Astrocyte of the cerebellum (primary cell): ENCODE data around the gene CEP68.

Source experiments
- DNase-seq: peaks from one replicate; pipeline ENCODE4 v3.0.0-alpha.2; 2011; ENCODE audit warnings: low read depth
- H3K4me3 ChIP-seq: 2 replicates; pipeline ENCODE4 v1.5.1; 2011; ENCODE audit warnings: mild to moderate bottlenecking, low read depth, low read length, moderate library complexity
- CTCF ChIP-seq: IDR thresholded peaks from 2 replicates; pipeline ENCODE4 v1.5.1; 2012; ENCODE audit warnings: low read length, low read depth, moderate library complexity, mild to moderate bottlenecking; ENCODE audit errors: missing control alignments
- in situ Hi-C: cut with HindIII; loops from 2 replicates; pipeline ENCODE4 v1.10.0; 2017; ENCODE audit warnings: low sequenced_read_pairs

Gene CEP68

GRCh38 chr2:65072181-65072970, 16.2 kb downstream of the CEP68 start:
- in situ Hi-C loops, result loop anchor here (5.0 kb wide), 1 partner anchor 55 kb away; no protein-coding TSS in a partner anchor
- H3K4me3 ChIP-seq, result no peak overlapping the region
- no peak for TF ChIP-seq CTCF
- DNase-seq, result no peak

DNA sequence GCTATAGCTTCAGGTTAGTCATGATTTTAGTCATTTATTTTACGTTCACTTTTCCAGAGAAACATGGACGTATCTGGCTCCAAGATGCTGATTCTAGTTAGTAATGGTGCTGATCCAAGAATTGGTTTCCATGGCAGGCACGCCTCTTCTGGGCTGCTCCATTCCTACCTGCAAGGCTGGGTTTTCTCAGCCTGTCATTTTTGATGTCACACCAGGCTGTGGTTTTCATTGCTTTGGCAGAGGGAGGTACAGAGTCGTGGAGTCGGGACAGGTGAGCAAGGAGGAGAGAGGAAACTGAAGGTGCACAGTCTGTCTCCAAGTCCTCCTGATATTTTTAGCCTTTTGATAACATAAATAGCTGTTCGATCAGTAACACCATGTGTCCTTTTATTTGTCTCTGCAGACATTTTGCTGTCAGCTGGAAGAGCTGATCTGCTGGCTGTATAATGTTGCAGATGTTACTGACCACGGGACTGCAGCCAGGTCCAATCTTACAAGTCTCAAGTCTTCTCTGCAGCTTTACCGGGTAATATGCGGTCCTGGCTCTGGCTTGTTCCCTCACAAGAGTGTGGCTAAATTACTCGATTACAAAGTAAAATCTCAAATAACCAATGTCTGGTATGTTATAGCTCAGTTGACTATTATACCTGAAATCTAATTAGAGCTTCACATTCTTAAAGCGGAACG, 17.8 kb downstream of the CEP68 start:
- in situ Hi-C loops, result loop anchor here (5.0 kb wide), 1 partner anchor 53 kb away; no protein-coding TSS in a partner anchor
- H3K4me3 ChIP-seq, result no peak overlapping the region
- no peak for DNase-seq
- no peak for TF ChIP-seq CTCF

DNA sequence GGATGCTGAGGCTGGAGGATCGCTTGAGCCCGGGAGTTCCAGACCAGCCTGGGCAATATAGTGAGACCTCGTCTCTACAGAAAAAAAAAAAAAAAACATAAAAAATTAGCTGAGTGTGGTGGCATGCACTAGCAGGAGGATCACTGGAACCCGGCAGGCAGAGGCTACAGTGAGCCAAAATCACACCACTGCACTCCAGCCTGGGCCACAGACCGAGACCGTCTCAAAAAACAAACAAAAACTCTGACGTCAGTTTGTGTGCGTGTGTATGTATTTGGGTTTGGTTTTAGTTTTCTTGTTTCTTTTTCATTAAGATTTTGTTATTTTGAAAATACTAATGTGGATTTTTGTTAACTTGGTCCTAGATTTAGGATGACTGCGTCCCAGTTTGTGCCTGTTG, 19.0 kb downstream of the CEP68 start:
- no peak for DNase-seq
- TF ChIP-seq CTCF, result no peak
- H3K4me3 ChIP-seq, result no peak overlapping the region
- in situ Hi-C loops, result no loop called here

- no peak for DNase-seq
- TF ChIP-seq CTCF, result no peak
- no peak overlapping the region for H3K4me3 ChIP-seq
- in situ Hi-C loops, result no loop called here
Observed at GRCh38 chr2:65075605-65076344, 19.6 kb downstream of the CEP68 start.

- in situ Hi-C loops, result no loop called here
- no peak for TF ChIP-seq CTCF
- no peak overlapping the region for H3K4me3 ChIP-seq
- DNase-seq, result peak; percentile 46
Observed at GRCh38 chr2:65076345-65076710, 20.1 kb downstream of the CEP68 start.

DNA sequence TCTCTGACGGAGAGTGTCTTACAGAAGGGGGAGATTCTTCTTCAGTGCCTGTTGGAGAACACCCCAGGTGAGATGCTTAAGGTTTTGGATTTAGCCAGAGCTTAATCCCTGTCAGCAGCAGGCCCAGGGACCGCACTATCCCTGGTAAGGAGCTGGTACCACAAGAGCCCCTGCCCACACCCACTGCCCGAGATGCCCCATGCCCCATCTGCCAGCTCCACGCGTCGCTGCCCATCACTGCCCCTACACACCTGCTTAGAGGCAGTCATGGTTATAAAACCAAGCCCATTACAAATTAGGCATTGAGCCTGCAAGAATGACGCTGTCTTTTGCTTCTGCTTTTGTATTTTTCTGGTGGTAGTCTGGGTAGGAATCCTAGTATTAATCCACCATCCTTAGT, 21.7 kb downstream of the CEP68 start:
- DNase-seq, result no peak
- no peak overlapping the region for H3K4me3 ChIP-seq
- in situ Hi-C loops, result no loop called here
- no peak for TF ChIP-seq CTCF
